ENCODE measurements around the gene EXOSC6.
"Not testable (repeated sequence)": the region's sequence is repeated elsewhere in the genome, so short reads cannot be mapped to it uniquely, and the experiment has no call there.

DNA sequence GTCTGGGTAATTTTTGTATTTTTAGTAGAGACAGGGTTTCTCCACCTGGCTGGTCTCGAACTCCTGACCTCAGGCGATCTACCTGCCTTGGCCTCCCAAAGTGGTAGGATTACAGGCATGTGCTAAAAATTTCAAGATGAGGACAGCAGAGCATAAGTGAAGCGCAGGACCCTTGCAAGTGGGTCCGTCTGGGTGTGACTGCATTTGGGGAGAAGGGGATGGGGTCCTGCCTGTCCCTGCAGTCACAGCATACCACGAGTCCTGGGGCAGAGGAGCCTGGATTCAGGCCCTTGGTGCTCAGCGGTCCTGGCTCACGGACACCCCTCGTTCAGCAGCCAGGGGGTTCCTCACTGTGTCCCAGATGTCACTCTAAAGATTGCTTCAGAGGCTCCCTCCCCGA is 53.5 kb downstream of the EXOSC6 start:
- TF ChIP-seq, protein P1, sequence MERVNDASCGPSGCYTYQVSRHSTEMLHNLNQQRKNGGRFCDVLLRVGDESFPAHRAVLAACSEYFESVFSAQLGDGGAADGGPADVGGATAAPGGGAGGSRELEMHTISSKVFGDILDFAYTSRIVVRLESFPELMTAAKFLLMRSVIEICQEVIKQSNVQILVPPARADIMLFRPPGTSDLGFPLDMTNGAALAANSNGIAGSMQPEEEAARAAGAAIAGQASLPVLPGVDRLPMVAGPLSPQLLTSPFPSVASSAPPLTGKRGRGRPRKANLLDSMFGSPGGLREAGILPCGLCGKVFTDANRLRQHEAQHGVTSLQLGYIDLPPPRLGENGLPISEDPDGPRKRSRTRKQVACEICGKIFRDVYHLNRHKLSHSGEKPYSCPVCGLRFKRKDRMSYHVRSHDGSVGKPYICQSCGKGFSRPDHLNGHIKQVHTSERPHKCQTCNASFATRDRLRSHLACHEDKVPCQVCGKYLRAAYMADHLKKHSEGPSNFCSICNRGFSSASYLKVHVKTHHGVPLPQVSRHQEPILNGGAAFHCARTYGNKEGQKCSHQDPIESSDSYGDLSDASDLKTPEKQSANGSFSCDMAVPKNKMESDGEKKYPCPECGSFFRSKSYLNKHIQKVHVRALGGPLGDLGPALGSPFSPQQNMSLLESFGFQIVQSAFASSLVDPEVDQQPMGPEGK (CRISPR knock-in tag; IDR thresholded peaks at IDR 0.05; ENCODE audit: borderline replicate concordance) = not testable (repeated sequence)
- not testable (repeated sequence) for TF ChIP-seq ZNF8, ESRRG, OSR1 (CRISPR knock-in tag; IDR thresholded peaks at IDR 0.05)
